IPS-NIHi7 (cell line): ENCODE data around the gene SALL1.

Experiments
- DNase-seq: peaks from one replicate; pipeline ENCODE4 v3.0.0; 2012; ENCODE audit warnings: mixed read lengths; ENCODE audit errors: extremely low spot score

SALL1 gene

DNA sequence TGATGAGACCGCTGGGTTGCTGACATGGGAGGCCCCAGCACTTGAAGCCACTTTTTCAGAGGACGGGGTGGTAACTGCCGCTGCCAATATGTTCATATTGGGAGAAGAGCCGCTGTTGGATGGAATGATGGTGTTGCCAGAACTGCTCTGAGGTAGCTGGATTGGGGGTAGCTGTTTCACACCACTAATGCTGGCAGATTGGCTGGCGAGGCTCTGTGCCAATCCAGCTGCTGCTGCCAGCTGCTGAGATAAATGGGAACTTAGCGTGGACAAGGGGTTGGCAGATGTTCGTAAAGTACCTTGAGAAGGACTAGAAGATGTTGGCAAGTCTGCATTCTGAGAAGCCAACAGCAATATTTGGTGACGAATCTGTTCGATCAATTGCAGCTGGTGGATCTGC is 10.0 kb downstream of the SALL1 start:
- no peak for DNase-seq

DNA sequence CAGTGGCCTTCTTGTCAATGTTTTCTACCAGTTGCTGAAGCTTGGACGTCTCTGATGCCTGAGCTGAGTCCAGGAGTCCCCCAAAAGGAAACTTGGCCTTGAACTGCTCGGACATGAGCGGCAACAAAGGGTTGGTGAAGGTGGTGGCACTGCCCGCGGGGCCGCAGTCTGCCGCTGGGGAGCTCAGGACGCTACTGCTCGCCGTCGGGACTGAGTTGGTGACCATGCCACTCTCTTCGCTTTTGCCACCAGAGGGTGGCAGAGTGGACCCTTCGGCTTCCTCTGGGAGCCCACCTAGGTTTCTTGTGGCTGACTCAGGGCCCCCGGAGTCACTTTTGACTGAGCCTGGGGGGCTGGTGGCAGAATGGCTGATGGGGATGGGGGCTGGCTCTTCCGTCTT is 11.0 kb downstream of the SALL1 start:
- no peak for DNase-seq

DNA sequence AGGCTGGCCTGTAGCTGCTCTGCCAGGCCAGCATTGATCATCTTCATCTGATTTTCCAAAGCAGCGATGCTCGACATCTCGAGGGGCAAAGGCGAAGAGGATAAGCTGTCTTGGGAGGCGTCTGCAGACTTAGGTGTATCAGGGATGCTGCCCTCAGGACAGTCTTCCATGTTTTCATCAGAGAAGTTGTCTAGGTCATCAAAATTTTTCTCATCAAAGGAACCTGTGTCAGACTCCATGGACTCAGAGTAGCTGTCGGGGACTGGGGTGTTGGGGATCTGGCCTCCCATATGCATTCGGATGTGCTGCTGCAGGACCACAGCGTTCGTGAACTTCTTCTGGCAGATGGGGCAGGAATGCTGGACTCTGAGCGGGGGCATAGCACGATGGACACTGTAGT is 11.5 kb downstream of the SALL1 start:
- DNase-seq: no peak

DNA sequence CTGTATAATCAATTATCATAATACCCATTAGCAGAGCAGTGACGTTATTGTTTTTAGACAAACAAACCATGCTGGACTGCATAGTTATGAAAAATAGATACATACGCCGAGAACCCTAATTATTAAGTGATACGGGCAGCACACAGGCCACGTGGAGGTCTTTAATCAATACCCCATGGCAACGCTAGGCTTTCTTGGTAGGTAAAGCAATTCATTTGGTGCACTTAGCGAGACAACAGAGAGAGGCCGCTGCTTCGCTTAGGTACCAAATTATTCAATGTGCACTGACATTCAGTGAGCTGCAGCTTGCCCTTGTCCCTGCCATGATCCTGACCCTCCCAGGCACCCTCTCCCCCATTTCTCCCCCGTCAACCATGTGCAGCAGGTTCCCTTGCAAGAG is 12.9 kb downstream of the SALL1 start:
- DNase-seq: no peak

DNA sequence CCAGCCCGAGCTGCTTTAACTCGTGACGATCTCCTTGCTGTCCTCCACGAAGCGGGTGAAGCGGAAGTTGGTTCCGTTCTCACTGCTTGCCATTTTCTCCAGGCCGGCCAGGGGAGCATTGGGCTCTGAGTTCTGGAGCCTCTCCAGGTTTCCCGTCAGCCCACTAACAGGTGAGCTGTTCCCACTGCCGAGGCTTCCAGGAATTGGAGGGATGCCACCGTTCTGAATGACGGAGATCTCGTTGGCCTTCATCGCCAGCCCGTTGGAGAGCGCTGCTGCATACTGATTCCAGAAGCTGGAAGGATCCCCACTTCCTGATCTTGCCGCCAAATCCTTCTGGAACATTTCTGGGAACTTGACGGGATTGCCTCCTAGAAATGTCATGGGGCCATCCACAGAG is 14.0 kb downstream of the SALL1 start:
- DNase-seq: no peak

DNA sequence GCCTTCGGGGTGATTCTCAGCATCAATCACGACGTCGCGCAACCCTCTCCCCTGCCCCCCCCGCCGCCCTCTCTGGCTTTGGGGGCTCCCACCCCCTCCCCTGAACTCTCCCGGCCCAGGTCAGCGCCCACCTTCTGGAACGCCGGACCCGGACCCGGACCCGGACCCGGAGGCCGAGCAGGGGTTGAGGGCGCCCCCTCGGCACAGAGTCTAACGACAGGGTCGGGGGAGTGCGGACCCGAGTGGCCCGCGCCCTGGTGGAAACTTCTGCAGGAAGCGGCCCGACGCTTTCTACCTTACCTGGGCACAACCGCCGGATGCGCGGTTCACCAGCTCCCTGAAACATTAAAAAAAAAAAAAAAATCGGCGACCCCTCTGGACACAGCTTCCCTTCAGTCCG is 16.2 kb downstream of the SALL1 start:
- DNase-seq: no peak

DNA sequence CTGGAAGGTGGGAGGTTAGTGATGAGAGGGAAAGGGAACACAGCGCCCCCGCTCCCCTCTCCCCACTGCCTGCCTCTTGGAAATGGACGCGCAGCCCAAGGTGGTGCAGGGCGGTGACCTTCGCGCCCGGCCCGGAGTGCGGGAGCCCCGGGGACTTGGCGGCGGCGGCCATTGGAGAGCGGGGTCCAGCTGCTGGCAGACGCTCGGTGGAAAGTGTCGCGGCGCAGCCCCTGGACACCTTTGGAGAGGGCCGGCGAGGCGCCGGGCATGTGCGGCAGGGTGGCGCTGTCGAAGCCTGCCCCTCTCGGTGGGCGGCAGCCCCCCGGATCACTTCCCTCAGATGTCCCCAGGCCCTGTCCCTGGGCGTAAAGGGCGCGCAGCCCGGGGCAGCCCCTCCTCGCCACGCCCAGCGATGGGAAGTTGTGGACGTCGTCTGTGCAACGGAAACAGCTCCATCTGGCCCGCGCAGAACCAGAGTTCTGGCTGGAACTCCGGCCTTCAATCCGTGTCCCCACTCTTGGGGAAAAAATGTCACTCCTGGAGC is 16.7 kb downstream of the SALL1 start:
- peak; percentile 43 for DNase-seq

DNA sequence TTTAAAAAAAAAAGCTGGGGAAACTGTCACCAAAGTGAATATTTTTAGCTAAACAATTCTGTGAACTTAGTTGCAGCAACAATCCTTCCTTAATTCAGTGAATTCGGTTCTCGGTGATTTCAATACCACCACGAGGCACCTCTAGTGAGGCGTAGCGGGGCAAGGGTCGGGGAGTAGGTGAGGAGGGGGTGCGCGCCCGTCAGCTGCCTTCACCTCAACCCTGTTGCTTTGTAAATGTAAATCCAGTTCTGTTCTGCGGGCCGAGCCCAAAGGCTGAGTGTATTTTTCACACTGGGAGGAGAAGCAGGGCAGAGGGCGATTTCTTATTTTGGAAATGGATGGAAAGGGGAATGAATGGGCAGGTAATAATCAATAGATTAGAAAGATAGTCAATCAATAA is 17.4 kb downstream of the SALL1 start:
- DNase-seq: no peak

DNA sequence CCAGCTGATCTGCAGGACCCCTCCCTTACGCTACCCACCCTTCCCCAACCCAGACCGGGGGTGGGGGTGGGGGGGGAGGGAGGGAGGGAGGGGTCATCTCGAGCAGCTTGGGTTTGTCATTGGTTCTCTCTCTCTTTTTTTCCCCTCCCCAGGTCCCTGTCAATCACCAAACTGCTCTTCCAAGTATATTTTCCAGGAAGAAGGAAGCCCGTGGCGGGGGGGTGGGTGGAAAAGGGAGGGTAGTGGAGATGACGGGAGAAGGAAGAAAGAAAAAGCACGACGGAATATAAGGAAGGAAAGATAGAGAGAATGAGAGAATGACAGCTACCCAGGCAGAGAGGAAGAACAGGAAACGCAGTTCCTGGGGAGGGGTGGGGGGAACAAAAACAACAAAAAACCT is 17.9 kb downstream of the SALL1 start:
- DNase-seq: peak; percentile 68

DNA sequence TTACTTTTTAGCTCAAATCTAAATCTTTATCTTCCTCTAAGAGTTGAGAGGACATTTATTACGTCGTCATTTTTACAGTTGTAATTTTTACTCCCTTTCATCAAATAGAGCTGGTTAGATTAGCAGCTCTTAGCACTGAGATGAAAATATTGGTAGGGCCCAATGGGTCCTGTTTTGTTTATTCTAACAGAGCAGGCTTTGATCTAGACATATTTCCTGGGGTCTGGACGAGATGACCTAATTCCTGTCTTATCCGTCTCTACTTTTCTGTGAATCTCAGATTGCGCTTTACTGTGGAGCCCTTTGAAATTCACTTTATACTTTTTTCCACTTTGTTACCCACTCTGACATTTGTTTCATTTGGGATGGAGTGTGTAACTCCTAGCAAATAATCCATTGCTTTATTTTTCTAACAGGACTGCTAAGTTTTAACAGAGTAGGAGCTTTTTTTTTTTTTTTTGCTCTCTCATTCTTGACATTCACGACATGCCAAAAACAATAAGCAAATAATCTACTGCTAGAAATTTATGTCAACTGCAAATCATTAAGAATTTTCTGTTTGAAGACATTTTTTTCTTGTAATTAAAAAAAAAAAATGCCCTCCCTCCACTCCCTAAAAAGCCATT is 18.5 kb downstream of the SALL1 start:
- no peak for DNase-seq

DNA sequence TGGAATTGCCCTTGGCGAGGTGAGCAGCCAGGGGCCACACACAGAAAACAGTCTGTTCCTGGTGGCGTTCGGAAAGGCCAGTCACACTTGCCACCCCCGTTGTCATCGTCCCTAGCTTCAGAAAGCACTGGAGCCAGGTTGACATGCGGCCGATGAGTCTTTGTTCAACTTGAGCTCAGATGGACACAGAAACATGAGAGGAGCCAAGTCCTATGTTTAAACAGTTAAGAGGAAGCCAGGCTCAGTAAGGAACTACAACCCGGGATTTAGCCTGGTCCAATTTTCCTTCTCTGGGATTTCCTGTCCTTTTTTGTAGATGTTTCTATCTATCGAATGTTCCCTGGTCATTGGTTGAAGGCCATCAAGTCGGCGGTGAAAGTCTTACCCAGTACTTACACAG is 19.5 kb downstream of the SALL1 start:
- DNase-seq: no peak

DNA sequence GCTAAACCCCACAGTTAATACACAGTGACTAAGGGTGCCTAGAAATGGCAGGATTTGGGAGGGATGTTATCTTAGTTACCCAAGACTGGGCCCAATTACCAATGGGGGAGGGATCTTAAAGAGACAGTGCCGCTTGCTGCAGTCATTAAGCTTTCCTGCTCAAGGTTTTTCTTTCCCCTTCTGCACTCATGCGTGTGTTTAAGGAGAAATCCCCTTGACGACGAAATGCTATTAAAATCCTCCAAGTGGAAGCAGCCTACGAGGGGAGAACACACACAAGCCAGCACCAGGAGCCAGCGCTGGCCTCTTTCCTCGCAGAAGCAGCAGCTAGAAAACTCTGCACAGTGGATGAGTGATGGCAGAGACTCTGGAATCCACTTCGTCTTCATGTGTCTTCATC is 22.0 kb downstream of the SALL1 start:
- no peak for DNase-seq

DNA sequence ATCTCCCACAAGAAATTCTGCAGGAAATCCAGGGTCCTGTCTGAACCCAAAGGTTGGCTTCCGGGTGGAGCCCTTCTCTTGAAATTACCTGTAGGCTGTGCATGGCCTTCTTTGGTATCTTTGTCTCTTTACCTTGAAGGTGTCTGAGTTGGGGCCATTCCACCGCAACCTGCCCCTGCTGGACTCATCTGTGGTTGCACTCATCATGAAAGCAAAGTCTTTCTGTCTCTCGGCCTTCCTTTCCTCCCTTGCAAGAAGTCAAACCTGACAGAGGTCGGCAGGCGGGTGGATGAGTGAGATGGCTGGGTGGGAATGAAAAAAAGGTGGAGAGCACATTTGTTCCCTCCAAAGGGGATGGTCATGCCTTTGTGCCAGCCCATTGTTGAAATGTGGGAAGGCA is 25.1 kb downstream of the SALL1 start:
- no peak for DNase-seq

DNA sequence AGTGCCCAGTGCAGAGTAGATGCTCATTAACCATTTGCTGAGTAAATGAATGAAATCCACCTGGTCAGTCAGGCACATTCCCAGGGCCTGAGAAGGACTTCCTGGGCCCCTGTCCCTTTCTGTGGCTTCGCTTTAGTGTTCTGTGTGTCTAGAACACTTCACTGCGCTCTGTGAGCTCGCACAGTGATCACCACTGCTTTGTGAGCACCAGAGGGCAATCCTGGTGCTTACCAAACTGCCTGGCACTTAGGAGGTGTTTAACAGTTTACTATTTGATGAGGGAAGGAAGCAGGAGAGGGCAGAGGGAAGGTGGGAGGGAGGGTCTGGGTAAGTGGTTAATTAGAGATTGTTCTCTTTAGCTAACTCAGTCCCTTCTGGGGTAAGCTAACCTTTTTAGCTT is 26.2 kb downstream of the SALL1 start:
- DNase-seq: no peak

DNA sequence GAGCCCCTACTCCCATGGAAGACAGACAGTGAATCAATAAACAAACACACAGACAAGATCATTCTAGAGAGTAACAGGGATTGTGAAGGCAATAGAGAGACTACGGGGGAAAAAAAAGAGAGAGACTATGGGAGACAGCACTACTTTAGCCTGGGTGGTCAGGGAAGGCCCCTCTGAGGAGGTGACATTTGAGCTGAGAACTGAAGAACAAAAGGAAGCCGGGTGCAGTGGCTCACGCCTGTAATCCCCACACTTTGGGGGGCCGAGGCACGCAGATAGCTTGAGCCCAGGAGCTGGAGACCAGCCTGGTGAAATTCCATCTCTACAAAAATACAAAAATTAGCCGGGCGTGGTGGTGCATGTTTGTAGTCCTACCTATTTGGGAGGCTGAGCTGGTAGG is 29.2 kb downstream of the SALL1 start:
- no peak for DNase-seq

DNA sequence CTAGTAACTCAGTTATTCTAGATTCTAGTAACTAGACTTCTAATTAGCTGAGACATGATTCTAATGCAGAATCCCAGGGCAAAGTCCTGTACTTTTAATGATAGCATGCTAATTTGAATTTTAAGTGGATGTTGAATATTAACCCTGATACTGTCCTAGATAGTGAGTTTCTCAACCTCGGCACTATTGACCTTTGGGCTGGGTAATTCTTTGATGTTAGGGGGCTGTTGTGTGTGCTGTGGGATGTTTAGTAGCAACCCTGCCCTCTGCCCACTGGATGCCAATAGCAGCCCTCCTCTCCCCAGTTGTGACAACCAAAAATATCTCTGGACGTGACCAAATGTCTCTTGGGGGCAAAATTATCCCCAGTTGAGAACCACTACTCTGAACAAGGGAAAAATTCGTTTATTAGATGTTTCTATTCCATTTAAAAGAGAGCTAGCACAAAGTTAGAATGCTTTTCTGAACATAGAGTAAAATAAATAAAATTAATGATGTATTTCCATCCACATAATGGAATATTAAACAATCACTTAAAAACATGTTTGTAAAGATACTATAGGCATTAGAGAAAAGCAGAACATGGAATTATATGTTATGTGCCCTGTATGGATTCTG is 30.2 kb downstream of the SALL1 start:
- no peak for DNase-seq

DNA sequence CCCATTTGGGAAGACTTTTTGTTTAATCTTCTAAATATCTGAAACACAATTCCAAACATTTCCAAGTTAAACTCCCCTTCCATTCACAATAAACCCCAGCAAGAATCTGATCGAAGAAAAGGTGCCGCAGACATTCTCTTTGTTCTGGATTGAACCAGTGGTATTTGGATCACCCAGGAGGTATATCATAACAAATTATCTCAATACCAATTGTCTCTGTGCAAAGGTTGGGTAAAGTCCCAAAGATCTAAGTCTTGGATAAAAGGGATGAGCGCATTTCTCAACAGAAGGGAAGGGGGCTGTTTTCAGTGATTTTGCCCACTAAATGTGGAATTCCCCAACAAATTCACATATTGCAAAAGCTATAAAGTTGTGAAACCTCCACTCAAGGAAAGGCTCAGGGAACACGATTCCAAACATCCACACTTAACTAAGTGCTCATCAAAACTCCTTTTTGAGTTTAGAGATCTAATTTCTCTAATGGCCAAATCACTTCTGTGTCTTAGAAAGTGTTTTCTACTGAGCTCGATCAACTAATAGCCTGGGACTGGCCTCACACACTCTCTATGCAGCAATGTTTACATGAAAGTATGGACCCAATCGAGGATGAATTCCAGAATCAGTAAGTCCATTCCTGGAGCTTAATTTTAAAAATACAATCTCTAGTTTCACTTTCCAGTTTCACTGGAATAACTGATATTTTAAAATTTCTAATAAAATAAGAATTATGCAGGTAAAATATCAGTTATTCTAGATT is 30.9 kb downstream of the SALL1 start:
- DNase-seq: no peak

DNA sequence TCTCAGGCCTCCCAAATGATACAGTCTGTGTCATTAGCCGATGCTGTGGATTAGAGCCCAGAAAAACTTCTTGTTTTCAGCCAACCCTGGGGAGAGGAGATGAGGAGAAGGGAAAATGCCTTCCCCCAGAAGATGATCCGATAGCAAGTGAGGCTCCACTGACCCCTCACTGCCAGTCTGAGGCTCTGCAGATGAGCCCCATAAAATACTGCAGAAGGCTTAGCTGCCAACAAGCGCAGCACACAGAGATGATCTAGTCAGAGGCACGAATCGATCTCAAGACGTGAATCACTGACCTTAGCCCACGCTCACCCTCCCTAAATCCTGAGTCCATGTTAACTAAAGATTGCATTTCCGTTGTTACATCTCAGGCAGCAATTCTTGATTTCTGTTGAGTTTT is 31.5 kb downstream of the SALL1 start:
- no peak for DNase-seq

DNA sequence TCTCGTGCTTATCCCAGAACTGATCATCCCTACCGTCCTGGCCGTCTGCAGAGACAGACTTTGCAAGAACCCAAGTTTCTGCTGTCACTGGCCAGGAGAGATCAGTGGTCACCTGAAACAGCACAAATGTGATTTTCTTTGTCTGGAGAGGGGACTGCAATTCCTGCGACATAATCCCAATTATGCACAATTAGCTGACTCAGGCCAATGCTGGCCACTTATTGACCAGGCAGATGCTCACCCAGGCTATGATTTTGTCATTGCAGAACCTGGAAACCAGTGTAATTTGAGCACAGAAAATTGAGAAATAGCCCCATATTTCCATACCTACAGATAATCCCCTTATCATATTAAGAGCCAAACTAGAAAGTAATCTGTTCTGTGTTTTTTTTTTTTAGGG is 34.7 kb downstream of the SALL1 start:
- DNase-seq: no peak

DNA sequence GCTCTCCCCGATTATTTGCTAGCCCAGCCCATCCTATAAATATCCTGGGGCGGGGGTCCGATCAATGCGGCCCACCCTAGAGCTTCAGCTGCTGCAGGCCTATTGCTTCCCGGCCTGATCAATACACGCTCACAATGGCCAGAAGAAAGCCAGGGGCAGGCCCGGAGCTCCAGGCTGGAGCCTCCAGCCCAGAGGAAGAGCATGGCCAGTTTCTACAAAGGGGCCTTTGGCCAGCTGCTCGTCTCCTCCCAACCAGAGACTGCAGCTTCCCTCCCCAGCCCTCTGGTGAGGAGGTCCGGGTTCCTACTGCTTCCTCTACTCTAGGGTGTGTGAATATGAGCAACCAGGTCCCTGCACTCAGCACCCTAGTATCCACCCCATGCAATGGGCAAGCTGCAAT is 36.7 kb downstream of the SALL1 start:
- peak; percentile 48 for DNase-seq

DNA sequence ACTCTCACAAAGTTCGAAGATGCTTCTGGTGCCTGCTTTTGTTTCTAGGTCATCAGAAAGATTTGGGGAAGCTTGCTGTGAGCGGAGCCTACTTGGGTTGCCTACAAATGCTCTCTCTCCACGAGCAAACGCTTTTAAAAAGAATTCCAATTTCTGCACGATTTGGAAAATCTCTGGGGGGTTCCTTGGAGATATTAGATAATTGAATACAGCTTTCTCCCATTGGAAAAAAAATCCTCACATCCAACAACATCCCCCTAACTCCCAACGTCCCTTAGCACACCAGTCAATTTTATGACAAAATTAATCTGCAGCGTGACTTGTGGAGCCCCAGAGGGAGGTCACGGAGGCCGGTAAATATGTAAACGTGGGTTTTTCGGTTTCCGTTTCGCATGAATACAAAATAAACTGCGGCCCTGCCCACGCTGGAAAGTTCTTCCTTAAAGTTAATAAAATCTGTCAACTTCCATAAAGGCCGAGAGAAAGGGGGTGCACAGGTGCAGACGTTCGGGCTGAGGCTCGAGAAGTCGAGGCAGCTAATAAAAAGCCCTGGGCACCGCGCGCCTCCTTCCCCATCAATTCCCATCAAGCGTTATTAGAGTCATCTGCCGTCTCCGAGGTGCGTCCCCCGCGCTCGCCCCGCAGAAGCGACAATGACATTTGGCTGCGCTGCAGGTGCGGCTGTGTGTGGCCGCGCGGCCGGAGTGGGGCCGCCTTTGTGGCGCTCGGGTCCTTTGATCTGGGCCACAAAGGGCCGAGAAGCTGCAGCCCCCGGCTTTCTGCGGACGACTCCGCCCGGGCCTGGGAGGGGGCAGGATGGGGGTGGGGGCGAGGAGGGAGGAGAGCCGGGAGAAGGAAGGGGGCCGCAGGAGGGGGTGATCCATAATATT is 37.6 kb downstream of the SALL1 start:
- peak; percentile 44 for DNase-seq

DNA sequence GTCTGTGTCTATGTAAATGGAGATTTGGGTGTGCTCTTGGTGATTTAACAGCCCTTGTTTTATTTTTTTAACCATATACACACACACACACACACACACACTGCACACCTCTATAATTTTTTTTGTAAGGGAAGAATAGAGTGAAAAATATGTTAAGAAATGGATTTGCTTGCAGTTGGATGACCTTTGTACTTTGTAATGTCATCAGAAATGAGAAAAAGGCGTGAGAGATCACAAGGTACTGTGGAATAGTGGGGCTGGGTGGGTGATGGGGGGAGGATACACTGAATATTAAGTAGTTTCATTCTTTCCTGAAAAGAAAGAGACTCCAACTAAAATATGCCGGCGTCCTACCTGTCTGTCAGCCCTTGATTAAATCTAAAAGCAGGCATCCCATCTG is 38.7 kb downstream of the SALL1 start:
- no peak for DNase-seq
